HepG2 (cell line): ENCODE results near the gene KRT12. TPM values are rescaled to one million over a fixed set of nuclear protein-coding genes. Genes with fewer than 3 reads are reported as not detected.
A peak's percentile ranks its signal among the peaks of the same experiment; 100 is the strongest.

Experiments used
- ATAC-seq: fragments of 200-7000 bp; cut with Tn5 transposase; 3 replicates; pipeline ENCODE4 v1.9.1; 2020; ENCODE audit warnings: mild to moderate bottlenecking, moderate library complexity
- BruUV-seq: library from RNA; stranded (reverse); fragments of 400-500 nt; replicated peaks from 2 replicates; lab custom pipeline; 2021; lab: Mats Ljungman, UMichigan
- CTCF ChIA-PET: fragments of 300-600 bp; formaldehyde crosslinking; extraction: SDS; loops from one replicate; lab custom pipeline; 2021; ENCODE audit warnings: low total read pairs, inconsistent platforms, low intra/inter-chr PET ratio; lab: Yijun Ruan, JAX
- POLR2A ChIA-PET: fragments of 350-600 bp; sonication (Branson Sonifier 250); formaldehyde crosslinking; loops from one replicate; lab custom pipeline; 2020; ENCODE audit warnings: antibody characterized with exemption, inconsistent platforms; lab: Yijun Ruan, JAX
- DNase-seq: peaks from one replicate; pipeline ENCODE4 v3.0.0-alpha.2; 2015; ENCODE audit warnings: low spot score
- FAIRE-seq: peaks from 3 replicates; lab custom pipeline; 2011; peaks lifted over from hg19 to GRCh38; lab: Jason Lieb, UNC
- H2AFZ ChIP-seq: one replicate; pipeline ENCODE4 v1.6.1; 2011; ENCODE audit warnings: low read length, inconsistent platforms
- H3K27ac ChIP-seq: fragments of 300-600 bp; 3 replicates; pipeline ENCODE4 v1.8.0; 2011; ENCODE audit warnings: mixed run types, mild to moderate bottlenecking, mixed read lengths, low read length, inconsistent platforms; ENCODE audit not compliant: insufficient read depth; ENCODE audit errors: extremely low read length
- H3K27me3 ChIP-seq, 2 experiments: fragments of 200-600 bp in 1 of 2; 2 replicates in 1 of 2; 3 replicates in 1 of 2; pipeline versions ENCODE4 v1.6.0 to v1.8.0; 2011; ENCODE audit warnings: low read length in 2 of 2, mild to moderate bottlenecking in 2 of 2, moderate library complexity in 2 of 2, inconsistent platforms in 1 of 2; ENCODE audit not compliant: insufficient read depth in 2 of 2, control insufficient read depth in 1 of 2
- H3K36me3 ChIP-seq, 2 experiments: fragments of 200-600 bp in 1 of 2; replicated peaks in 1 of 2; 2 replicates in 1 of 2; 3 replicates in 1 of 2; pipeline versions ENCODE4 v1.5.1 to v1.8.0; 2011; ENCODE audit warnings: low read length in 2 of 2, inconsistent platforms in 1 of 2; ENCODE audit not compliant: insufficient read depth in 2 of 2, control insufficient read depth in 1 of 2
- H3K4me1 ChIP-seq: 2 replicates; pipeline ENCODE4 v1.5.1; 2012; ENCODE audit warnings: low read length, inconsistent platforms; ENCODE audit not compliant: insufficient read depth
- H3K4me2 ChIP-seq: 2 replicates; pipeline ENCODE4 v1.6.0; 2011; ENCODE audit warnings: low read depth, low read length, inconsistent platforms
- H3K4me3 ChIP-seq, 3 experiments: fragments of 200-600 bp in 1 of 3; sonication (generic), shearing (Covaris generic) in 1 of 3; replicated peaks in 1 of 3; 2 replicates each; pipeline ENCODE4 v1.5.1; 2011 to 2016; ENCODE audit warnings: low read length in 3 of 3, inconsistent platforms in 2 of 3, low read depth in 2 of 3, mild to moderate bottlenecking in 2 of 3, control low read depth in 1 of 3, mixed read lengths in 1 of 3; ENCODE audit not compliant: insufficient read depth in 1 of 3
- H3K79me2 ChIP-seq: one replicate; pipeline ENCODE4 v1.6.1; 2011; ENCODE audit warnings: low read length, inconsistent platforms; ENCODE audit not compliant: insufficient read depth
- H3K9ac ChIP-seq: 2 replicates; pipeline ENCODE4 v1.6.0; 2011; ENCODE audit warnings: mild to moderate bottlenecking, low read depth, low read length, inconsistent platforms; ENCODE audit not compliant: insufficient read depth
- H3K9me3 ChIP-seq: 2 replicates; pipeline ENCODE4 v1.5.1; 2012; ENCODE audit warnings: mild to moderate bottlenecking, low read length
- H4K20me1 ChIP-seq: 2 replicates; pipeline ENCODE4 v1.6.0; 2011; ENCODE audit warnings: inconsistent platforms, mild to moderate bottlenecking, low read length, moderate library complexity; ENCODE audit not compliant: insufficient read depth
- ARID5B ChIP-seq: IDR thresholded peaks from 2 replicates; pipeline ENCODE4 v1.4.0; 2020; ENCODE audit warnings: mild to moderate bottlenecking, missing genetic modification reagents
- ARNTL ChIP-seq: sonication (generic); formaldehyde crosslinking; IDR thresholded peaks from 2 replicates; pipeline ENCODE4 v1.4.0; 2020; ENCODE audit warnings: mild to moderate bottlenecking, missing genetic modification reagents
- FOSL2 ChIP-seq: sonication (generic); formaldehyde crosslinking; IDR thresholded peaks from 2 replicates; pipeline ENCODE4 v1.4.0; 2020; ENCODE audit warnings: missing genetic modification reagents
- ZFY ChIP-seq: sonication (generic); formaldehyde crosslinking; IDR thresholded peaks from 2 replicates; pipeline ENCODE4 v1.4.0; 2020; ENCODE audit warnings: missing genetic modification reagents
- WGBS: methylation state at CpG from one replicate; pipeline ENCODE4 v1.1.6; 2017; ENCODE audit warnings: low lambda C conversion rate; 5-methylcytosine and 5-hydroxymethylcytosine counted together
- in situ Hi-C: cut with HindIII; loops from 2 replicates; pipeline ENCODE4 v1.10.0; 2017; ENCODE audit warnings: low pct_unique_long_range_greater_than_20kb; ENCODE audit not compliant: extremely low pct_ligation_motif_present
- intact Hi-C: fragments of 100-400 bp; cut with micrococcal nuclease; formaldehyde crosslinking; loops from one replicate; pipeline ENCODE4 v1.10.0; 2022; ENCODE audit not compliant: unreplicated experiment
- polyA plus RNA-seq, 8 experiments: library from polyadenylated mRNA; depleted of rRNA in 3 of 8; stranded (reverse) in 7 of 8; unstranded in 1 of 8; fragments of >200 nt; fragmentation: Illumina TruSeq in 4 of 8; extraction: Trizol in 4 of 8; gene quantifications; 2 replicates each; pipeline versions ENCODE4 v1.2.1 to v1.2.3, GENCODE V29; 2011 to 2016; ENCODE audit warnings: low read depth in 4 of 8, missing spikeins in 1 of 8, mixed read lengths in 1 of 8; ENCODE audit not compliant: insufficient read depth in 1 of 8
- total RNA-seq, 5 experiments: library from RNA; depleted of rRNA; stranded (reverse); fragments of >200 nt; fragmentation: Illumina TruSeq; extraction: Trizol; gene quantifications; 2 replicates each; pipeline ENCODE4 v1.2.3, GENCODE V29; 2016; ENCODE audit warnings: low read depth in 1 of 5

Gene KRT12
- total and polyA plus RNA-seq, 2 of the 13 experiments (the other 11 are each of a cell fraction or from before 2014, with no cell fraction given): 0.07 to 0.09 TPM

GRCh38 chr17:40864661-40865390 lies 2.2 kb downstream of the KRT12 start:
- no peaks in the 10 kb centered on the region for H3K36me3 ChIP-seq
- H3K4me2 ChIP-seq: no peak overlapping the region
- CTCF ChIA-PET: no interaction called here
- no peaks in the 10 kb centered on the region for H4K20me1 ChIP-seq
- H3K9ac ChIP-seq: no peak overlapping the region
- 19% methylated on average over 11 of the region's 14 CpGs for WGBS
- H3K79me2 ChIP-seq: no peaks in the 10 kb centered on the region
- peak; percentile 20 for DNase-seq
- in situ Hi-C loops: no loop called here
- no peak overlapping the region for H3K27ac ChIP-seq
- no peaks in the 10 kb centered on the region for H3K4me1 ChIP-seq
- POLR2A ChIA-PET: no interaction called here
- H2AFZ ChIP-seq: no peak overlapping the region
- H3K4me3 ChIP-seq: no peak overlapping the region
- H3K27me3 ChIP-seq: no peaks in the 10 kb centered on the region; a peak in 1 of 5 replicates
- intact Hi-C loops: no loop called here
- TF ChIP-seq ZFY (CRISPR knock-in tag): no peak
- TF ChIP-seq ARID5B (CRISPR knock-in tag): 0 out of 2 replicates have a peak, but pooled peaks have one; percentile 24
- 0 out of 2 replicates have a peak, but pooled peaks have one; percentile 19 for TF ChIP-seq FOSL2 (CRISPR knock-in tag)
- no peak for TF ChIP-seq ARNTL (CRISPR knock-in tag)
- no peak for FAIRE-seq
- no peaks in the 10 kb centered on the region for H3K9me3 ChIP-seq
- no peak for ATAC-seq
- no TSS peak for BruUV-seq
